ENCODE results near the gene GALNT2. TPM values are rescaled to one million over a fixed set of nuclear protein-coding genes. Genes with fewer than 3 reads are reported as not detected.

The GALNT2 gene
- total and polyA plus RNA-seq, 5 donors = 27.4 to 45.5 (median 38.8) TPM

- Histone ChIP-seq H3K27ac (ENCODE audit: low read length) (no peak overlapping the region), H3K9me3 (ENCODE audit: control insufficient read depth, low read length) (no peaks in the 10 kb centered on the region), H3K4me3 (ENCODE audit: low read length) (no peak overlapping the region), H3K4me1 (ENCODE audit: control insufficient read depth, insufficient read depth, low read length) (peaks cover 24% of the 10 kb centered on the region), H3K27me3 (ENCODE audit: control insufficient read depth, insufficient read depth) (no peaks in the 10 kb centered on the region)
- 71% methylated on average over 8 of the region's 8 CpGs for WGBS
- intact Hi-C loops (cut with DNase I) = no loop called here
- ATAC-seq = peak in 1 of 2 donors; percentile 56
- no peak for DNase-seq
Measured at GRCh38 chr1:230160957-230161771, 94.1 kb downstream of the GALNT2 start.

GRCh38 chr1:230163205-230163604 lies 96.2 kb downstream of the GALNT2 start:
- Histone ChIP-seq H3K27ac (ENCODE audit: low read length) (no peak overlapping the region), H3K4me1 (ENCODE audit: control insufficient read depth, insufficient read depth, low read length) (peaks cover 23% of the 10 kb centered on the region), H3K9me3 (ENCODE audit: control insufficient read depth, low read length) (no peaks in the 10 kb centered on the region), H3K27me3 (ENCODE audit: control insufficient read depth, insufficient read depth) (no peaks in the 10 kb centered on the region), H3K4me3 (ENCODE audit: low read length) (no peak overlapping the region)
- WGBS = 80% methylated on average over 6 of the region's 6 CpGs
- intact Hi-C loops (cut with DNase I) = no loop called here
- peak in 1 of 3 donors; percentile 37 for DNase-seq
- peak in 1 of 2 donors; percentile 55 for ATAC-seq

- DNase-seq (peak in 2 of 3 donors; percentile 37 to 78), ATAC-seq (peak; percentile 41 to 59)
- Histone ChIP-seq H3K4me1 (ENCODE audit: control insufficient read depth, insufficient read depth, low read length) (peaks cover 19% of the 10 kb centered on the region), H3K4me3 (ENCODE audit: low read length) (no peak overlapping the region), H3K27me3 (ENCODE audit: control insufficient read depth, insufficient read depth) (no peaks in the 10 kb centered on the region), H3K9me3 (ENCODE audit: control insufficient read depth, low read length) (no peaks in the 10 kb centered on the region), H3K27ac (ENCODE audit: low read length) (no peak overlapping the region)
- intact Hi-C loops (cut with DNase I) = no loop called here
- 72% methylated on average over 3 of the region's 3 CpGs for WGBS
Measured at GRCh38 chr1:230163719-230164118, 96.7 kb downstream of the GALNT2 start.

GRCh38 chr1:230165536-230165935 lies 98.5 kb downstream of the GALNT2 start:
- DNase-seq (no peak), ATAC-seq (peak in 1 of 2 donors; percentile 28)
- Histone ChIP-seq H3K27me3 (ENCODE audit: control insufficient read depth, insufficient read depth) (no peaks in the 10 kb centered on the region), H3K4me1 (ENCODE audit: control insufficient read depth, insufficient read depth, low read length) (peaks cover 12% of the 10 kb centered on the region), H3K4me3 (ENCODE audit: low read length) (no peak overlapping the region), H3K27ac (ENCODE audit: low read length) (no peak overlapping the region), H3K9me3 (ENCODE audit: control insufficient read depth, low read length) (no peaks in the 10 kb centered on the region)
- 73% methylated on average over 4 of the region's 4 CpGs for WGBS
- intact Hi-C loops (cut with DNase I) = no loop called here

GRCh38 chr1:230166366-230167132 lies 99.5 kb downstream of the GALNT2 start:
- DNase-seq (no peak), ATAC-seq (no peak)
- Histone ChIP-seq H3K9me3 (ENCODE audit: control insufficient read depth, low read length) (no peaks in the 10 kb centered on the region), H3K27ac (ENCODE audit: low read length) (no peak overlapping the region), H3K4me1 (ENCODE audit: control insufficient read depth, insufficient read depth, low read length) (peaks cover 8% of the 10 kb centered on the region), H3K27me3 (ENCODE audit: control insufficient read depth, insufficient read depth) (no peaks in the 10 kb centered on the region), H3K4me3 (ENCODE audit: low read length) (no peak overlapping the region)
- intact Hi-C loops (cut with DNase I) = no loop called here
- 88% methylated on average over 6 of the region's 6 CpGs for WGBS

GRCh38 chr1:230167419-230167852 lies 100.4 kb downstream of the GALNT2 start:
- Histone ChIP-seq H3K27ac (ENCODE audit: low read length) (no peak overlapping the region), H3K4me3 (ENCODE audit: low read length) (no peak overlapping the region), H3K27me3 (ENCODE audit: control insufficient read depth, insufficient read depth) (no peaks in the 10 kb centered on the region), H3K9me3 (ENCODE audit: control insufficient read depth, low read length) (no peaks in the 10 kb centered on the region), H3K4me1 (ENCODE audit: control insufficient read depth, insufficient read depth, low read length) (peaks cover 8% of the 10 kb centered on the region)
- ATAC-seq = peak in 1 of 2 donors; percentile 28
- 84% methylated on average over 12 of the region's 12 CpGs for WGBS
- no peak for DNase-seq
- intact Hi-C loops (cut with DNase I) = no loop called here

GRCh38 chr1:230169454-230170152 lies 102.6 kb downstream of the GALNT2 start:
- no peak for DNase-seq
- H3K4me1 ChIP-seq (ENCODE audit: control insufficient read depth, insufficient read depth, low read length) = peaks cover 3% of the 10 kb centered on the region
- no peaks in the 10 kb centered on the region for H3K27me3 ChIP-seq (ENCODE audit: control insufficient read depth, insufficient read depth)
- WGBS = 67% methylated on average over 8 of the region's 8 CpGs
- intact Hi-C loops (cut with DNase I) = no loop called here
- H3K4me3 ChIP-seq (ENCODE audit: low read length) = no peak overlapping the region
- H3K27ac ChIP-seq (ENCODE audit: low read length) = no peak overlapping the region
- peak; percentile 30 to 51 for ATAC-seq
- no peaks in the 10 kb centered on the region for H3K9me3 ChIP-seq (ENCODE audit: control insufficient read depth, low read length)

- H3K27me3 ChIP-seq (ENCODE audit: control insufficient read depth, insufficient read depth) = no peaks in the 10 kb centered on the region
- H3K4me1 ChIP-seq (ENCODE audit: control insufficient read depth, insufficient read depth, low read length) = peaks cover 7% of the 10 kb centered on the region
- ATAC-seq = no peak
- H3K27ac ChIP-seq (ENCODE audit: low read length) = no peak overlapping the region
- no peak overlapping the region for H3K4me3 ChIP-seq (ENCODE audit: low read length)
- WGBS = 62% methylated on average over 1 of the region's 1 CpG
- intact Hi-C loops (cut with DNase I) = no loop called here
- no peak for DNase-seq
- no peaks in the 10 kb centered on the region for H3K9me3 ChIP-seq (ENCODE audit: control insufficient read depth, low read length)
Measured at GRCh38 chr1:230170153-230170547, 103.1 kb downstream of the GALNT2 start.

- no peaks in the 10 kb centered on the region for H3K9me3 ChIP-seq (ENCODE audit: control insufficient read depth, low read length)
- H3K27me3 ChIP-seq (ENCODE audit: control insufficient read depth, insufficient read depth) = no peaks in the 10 kb centered on the region
- 94% methylated on average over 2 of the region's 2 CpGs for WGBS
- intact Hi-C loops (cut with DNase I) = no loop called here
- H3K27ac ChIP-seq (ENCODE audit: low read length) = no peak overlapping the region
- H3K4me1 ChIP-seq (ENCODE audit: control insufficient read depth, insufficient read depth, low read length) = peaks cover 10% of the 10 kb centered on the region
- DNase-seq = no peak
- no peak overlapping the region for H3K4me3 ChIP-seq (ENCODE audit: low read length)
- ATAC-seq = no peak
Measured at GRCh38 chr1:230170622-230171021, 103.6 kb downstream of the GALNT2 start.

GRCh38 chr1:230171356-230172015 lies 104.4 kb downstream of the GALNT2 start:
- WGBS = 87% methylated on average over 5 of the region's 5 CpGs
- ATAC-seq = no peak
- H3K4me3 ChIP-seq (ENCODE audit: low read length) = no peak overlapping the region
- no peaks in the 10 kb centered on the region for H3K27me3 ChIP-seq (ENCODE audit: control insufficient read depth, insufficient read depth)
- H3K9me3 ChIP-seq (ENCODE audit: control insufficient read depth, low read length) = no peaks in the 10 kb centered on the region
- no peak overlapping the region for H3K27ac ChIP-seq (ENCODE audit: low read length)
- H3K4me1 ChIP-seq (ENCODE audit: control insufficient read depth, insufficient read depth, low read length) = peaks cover 7% of the 10 kb centered on the region
- intact Hi-C loops (cut with DNase I) = no loop called here
- DNase-seq = no peak

All from right cardiac atrium (tissue), 5 donors.